Fibroblast of lung (primary cell): ENCODE results near the gene PLXNA2. TPM values are rescaled to one million over a fixed set of nuclear protein-coding genes. Genes with fewer than 3 reads are reported as not detected.

ENCODE experiments used
- DNase-seq, 2 donors: peaks; one replicate each; pipeline versions ENCODE4 v3.0.0 to v3.0.0-alpha.2; 2010; ENCODE audit warnings: low read depth in 2 of 2
- H2AFZ ChIP-seq: 2 replicates; pipeline ENCODE4 v1.5.1; 2012; ENCODE audit warnings: low read length, control low read depth, inconsistent platforms
- H3K27ac ChIP-seq: 2 replicates; pipeline ENCODE4 v1.5.1; 2011; ENCODE audit warnings: low read length, control low read depth; ENCODE audit not compliant: insufficient read depth
- H3K27me3 ChIP-seq: 2 replicates; pipeline ENCODE4 v1.5.1; 2011; ENCODE audit warnings: mild to moderate bottlenecking, low read length; ENCODE audit not compliant: control insufficient read depth, insufficient read depth
- H3K36me3 ChIP-seq: 2 replicates; pipeline ENCODE4 v1.5.1; 2011; ENCODE audit warnings: low read length; ENCODE audit not compliant: control insufficient read depth, insufficient read depth
- H3K4me1 ChIP-seq: 2 replicates; pipeline ENCODE4 v1.5.1; 2011; ENCODE audit warnings: low read length; ENCODE audit not compliant: control insufficient read depth, insufficient read depth; ENCODE audit errors: extremely low read depth
- H3K4me2 ChIP-seq: 2 replicates; pipeline ENCODE4 v1.5.1; 2011; ENCODE audit warnings: low read length, control low read depth; ENCODE audit not compliant: insufficient read depth; ENCODE audit errors: extremely low read depth
- H3K4me3 ChIP-seq, 4 experiments: fragments of 200-600 bp in 1 of 4; sonication (generic) in 1 of 4; replicated peaks in 1 of 4; 2 replicates each; pipeline ENCODE4 v1.5.1; 2011 to 2016; ENCODE audit warnings: low read length in 4 of 4, low read depth in 3 of 4, mild to moderate bottlenecking in 3 of 4, control low read depth in 2 of 4, inconsistent platforms in 1 of 4, mixed read lengths in 1 of 4; ENCODE audit not compliant: insufficient read depth in 1 of 4; ENCODE audit errors: control extremely low read depth in 1 of 4
- H3K79me2 ChIP-seq: 2 replicates; pipeline ENCODE4 v1.5.1; 2012; ENCODE audit warnings: mild to moderate bottlenecking, low read length, inconsistent platforms; ENCODE audit not compliant: control insufficient read depth, insufficient read depth
- H3K9ac ChIP-seq: 2 replicates; pipeline ENCODE4 v1.5.1; 2011; ENCODE audit warnings: mild to moderate bottlenecking, low read length, control low read depth; ENCODE audit not compliant: insufficient read depth
- H3K9me3 ChIP-seq: 2 replicates; pipeline ENCODE4 v1.5.1; 2012; ENCODE audit warnings: low read depth, low read length; ENCODE audit not compliant: control insufficient read depth, insufficient read depth
- H4K20me1 ChIP-seq: 2 replicates; pipeline ENCODE4 v1.5.1; 2011; ENCODE audit warnings: low read length; ENCODE audit not compliant: control insufficient read depth, insufficient read depth; ENCODE audit errors: extremely low read depth
- CTCF ChIP-seq, 2 donors: IDR thresholded peaks in 1 of 2; conservative IDR thresholded peaks in 1 of 2; 1 replicate in 1 of 2; 2 replicates in 1 of 2; pipeline ENCODE4 v1.5.1; 2011 to 2012; ENCODE audit warnings: low read length in 2 of 2, control low read depth in 1 of 2, inconsistent platforms in 1 of 2, low read depth in 1 of 2, mild to moderate bottlenecking in 1 of 2
- EZH2 ChIP-seq: IDR thresholded peaks from 2 replicates; pipeline ENCODE4 v1.5.1; 2012; ENCODE audit warnings: low read length, control low read depth, mild to moderate bottlenecking; ENCODE audit errors: missing control alignments
- polyA plus RNA-seq, 2 donors: library from polyadenylated mRNA; depleted of rRNA in 1 of 2; stranded (reverse) in 1 of 2; unstranded in 1 of 2; fragments of >200 nt; gene quantifications; 2 replicates each; pipeline ENCODE4 v1.2.1, GENCODE V29; 2011 to 2012; ENCODE audit warnings: missing spikeins in 1 of 2
- total RNA-seq: library from RNA; depleted of rRNA; stranded (reverse); fragments of >200 nt; gene quantifications from 2 replicates; pipeline ENCODE4 v1.2.1, GENCODE V29; 2014

The PLXNA2 gene
- total and polyA plus RNA-seq, 2 donors (not counting 1 experiment from before 2014, with no cell fraction given), result 0.43 to 2.0 TPM

DNA sequence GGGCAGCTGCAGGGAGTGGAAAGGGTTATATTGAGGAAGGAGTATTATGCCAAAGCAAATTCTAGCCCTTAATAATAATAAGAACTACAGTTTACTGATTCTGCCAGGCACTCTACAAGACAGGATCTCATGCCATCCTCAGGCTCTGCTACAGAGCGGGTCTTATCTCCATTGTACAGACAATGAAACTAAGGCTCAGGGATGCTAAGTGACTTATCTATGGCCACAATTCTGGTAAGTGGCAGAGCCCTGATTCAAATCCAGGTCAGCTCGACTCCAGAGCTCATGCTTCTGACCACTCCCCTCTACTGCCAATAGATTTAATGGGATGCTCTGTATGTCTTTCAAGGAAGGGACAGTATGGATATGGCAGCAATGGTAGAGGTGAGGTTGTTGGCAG is 187.1 kb downstream of the PLXNA2 start:
- Histone ChIP-seq H3K79me2 (no peaks in the 10 kb centered on the region), H4K20me1 (no peaks in the 10 kb centered on the region), H3K36me3 (no peaks in the 10 kb centered on the region), H3K27ac (no peak overlapping the region), H3K4me1 (no peaks in the 10 kb centered on the region), H2AFZ (no peak overlapping the region), H3K4me2 (no peak overlapping the region), H3K27me3 (no peaks in the 10 kb centered on the region), H3K4me3 (no peak overlapping the region), H3K9me3 (no peaks in the 10 kb centered on the region), H3K9ac (no peak overlapping the region)
- TF ChIP-seq EZH2 (no peak), CTCF (conservative IDR thresholded peaks at IDR 0.05 in 1 of 2, IDR thresholded peaks at IDR 0.05 in 1 of 2; ENCODE audit: low read depth in 1 of 2, low read length in 2 of 2) (no peak)
- DNase-seq, result no peak

DNA sequence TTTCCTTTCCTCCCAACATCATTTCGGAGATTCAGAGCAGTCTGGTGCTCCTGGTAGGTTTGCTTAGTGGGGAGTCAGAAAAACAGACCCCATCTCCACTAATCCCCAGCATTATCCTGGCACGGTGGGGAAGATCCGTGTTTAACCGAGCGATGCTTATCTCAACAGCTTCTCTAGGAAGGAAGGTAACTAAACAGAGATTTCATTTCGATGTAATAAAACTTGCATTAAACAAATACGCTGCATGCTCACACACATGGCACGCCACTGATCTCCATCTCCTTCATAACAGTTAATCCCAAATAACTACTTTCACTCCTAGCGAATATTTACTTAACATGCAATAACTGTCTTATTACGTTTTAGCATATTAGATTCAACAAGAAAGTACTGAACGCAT is 188.6 kb downstream of the PLXNA2 start:
- H3K4me1 ChIP-seq, result no peaks in the 10 kb centered on the region
- no peaks in the 10 kb centered on the region for H3K79me2 ChIP-seq
- no peak overlapping the region for H3K27ac ChIP-seq
- H2AFZ ChIP-seq, result no peak overlapping the region
- DNase-seq, result no peak
- no peaks in the 10 kb centered on the region for H3K9me3 ChIP-seq
- H3K36me3 ChIP-seq, result no peaks in the 10 kb centered on the region
- no peaks in the 10 kb centered on the region for H4K20me1 ChIP-seq
- TF ChIP-seq EZH2, result no peak
- TF ChIP-seq CTCF (conservative IDR thresholded peaks at IDR 0.05 in 1 of 2, IDR thresholded peaks at IDR 0.05 in 1 of 2; ENCODE audit: low read depth in 1 of 2, low read length in 2 of 2), result no peak
- no peak overlapping the region for H3K4me2 ChIP-seq
- H3K27me3 ChIP-seq, result no peaks in the 10 kb centered on the region
- H3K9ac ChIP-seq, result no peak overlapping the region
- no peak overlapping the region for H3K4me3 ChIP-seq

- Histone ChIP-seq H3K9ac (no peak overlapping the region), H3K79me2 (no peaks in the 10 kb centered on the region), H3K4me1 (no peaks in the 10 kb centered on the region), H4K20me1 (no peaks in the 10 kb centered on the region), H3K27me3 (no peaks in the 10 kb centered on the region), H3K27ac (no peak overlapping the region), H3K4me2 (no peak overlapping the region), H2AFZ (no peak overlapping the region), H3K36me3 (no peaks in the 10 kb centered on the region), H3K9me3 (no peaks in the 10 kb centered on the region), H3K4me3 (no peak overlapping the region)
- TF ChIP-seq CTCF (conservative IDR thresholded peaks at IDR 0.05 in 1 of 2, IDR thresholded peaks at IDR 0.05 in 1 of 2; ENCODE audit: low read depth in 1 of 2, low read length in 2 of 2) (no peak), EZH2 (no peak)
- no peak for DNase-seq
Observed at GRCh38 chr1:208054911-208055379, 189.2 kb downstream of the PLXNA2 start.
